ENCODE measurements around the gene GRHL1.

GRHL1 gene, protein sequence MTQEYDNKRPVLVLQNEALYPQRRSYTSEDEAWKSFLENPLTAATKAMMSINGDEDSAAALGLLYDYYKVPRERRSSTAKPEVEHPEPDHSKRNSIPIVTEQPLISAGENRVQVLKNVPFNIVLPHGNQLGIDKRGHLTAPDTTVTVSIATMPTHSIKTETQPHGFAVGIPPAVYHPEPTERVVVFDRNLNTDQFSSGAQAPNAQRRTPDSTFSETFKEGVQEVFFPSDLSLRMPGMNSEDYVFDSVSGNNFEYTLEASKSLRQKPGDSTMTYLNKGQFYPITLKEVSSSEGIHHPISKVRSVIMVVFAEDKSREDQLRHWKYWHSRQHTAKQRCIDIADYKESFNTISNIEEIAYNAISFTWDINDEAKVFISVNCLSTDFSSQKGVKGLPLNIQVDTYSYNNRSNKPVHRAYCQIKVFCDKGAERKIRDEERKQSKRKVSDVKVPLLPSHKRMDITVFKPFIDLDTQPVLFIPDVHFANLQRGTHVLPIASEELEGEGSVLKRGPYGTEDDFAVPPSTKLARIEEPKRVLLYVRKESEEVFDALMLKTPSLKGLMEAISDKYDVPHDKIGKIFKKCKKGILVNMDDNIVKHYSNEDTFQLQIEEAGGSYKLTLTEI

DNA sequence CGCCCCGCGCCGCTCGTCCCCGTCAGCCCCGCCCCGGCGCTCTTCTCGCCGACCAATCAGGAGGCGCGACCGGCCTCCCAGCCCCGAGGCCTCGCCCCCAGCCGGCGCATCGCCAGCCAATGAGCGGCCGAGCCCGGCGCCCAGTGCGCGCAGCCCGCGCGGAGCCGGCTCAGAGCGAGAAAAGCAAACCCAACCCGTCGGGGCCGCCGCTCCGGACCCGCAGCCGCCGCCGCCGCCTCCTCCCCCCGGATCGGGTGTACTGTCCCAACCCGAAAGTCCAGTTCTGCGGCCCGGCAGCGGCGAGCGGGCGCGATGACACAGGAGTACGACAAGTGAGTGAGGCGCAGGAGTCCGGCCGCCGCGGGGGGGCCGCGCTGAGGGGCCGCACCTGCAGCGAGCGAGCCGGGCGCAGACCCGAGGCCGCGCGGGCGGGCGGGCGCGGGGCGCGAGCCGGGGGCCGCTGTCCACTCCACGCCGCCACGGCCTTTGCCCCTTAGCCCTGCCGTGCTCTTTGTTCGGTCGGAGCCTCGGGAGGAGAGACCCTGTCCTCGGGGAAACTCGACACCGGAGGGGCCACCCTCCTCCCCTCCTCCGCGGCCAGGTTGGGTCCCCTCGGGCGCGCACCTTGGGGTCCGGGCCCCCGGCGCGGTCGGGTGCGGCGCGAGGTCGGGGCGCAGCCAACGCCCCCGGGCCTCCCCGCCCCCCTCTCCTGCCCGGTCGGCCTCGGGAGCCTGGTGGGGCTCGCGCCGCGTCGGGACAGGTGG, at the start of gene GRHL1:
GRHL1 (plus strand) TSS at position 172 of the 764 bp plus-strand sequence; CDS start at position 313, 141 bp downstream.
- H3K4me2 ChIP-seq (ENCODE audit: low read depth, low read length), result peak within 1 kb of the TSS; percentile 70; the same call in 1 of the 2 replicates
- TF ChIP-seq, protein P1, sequence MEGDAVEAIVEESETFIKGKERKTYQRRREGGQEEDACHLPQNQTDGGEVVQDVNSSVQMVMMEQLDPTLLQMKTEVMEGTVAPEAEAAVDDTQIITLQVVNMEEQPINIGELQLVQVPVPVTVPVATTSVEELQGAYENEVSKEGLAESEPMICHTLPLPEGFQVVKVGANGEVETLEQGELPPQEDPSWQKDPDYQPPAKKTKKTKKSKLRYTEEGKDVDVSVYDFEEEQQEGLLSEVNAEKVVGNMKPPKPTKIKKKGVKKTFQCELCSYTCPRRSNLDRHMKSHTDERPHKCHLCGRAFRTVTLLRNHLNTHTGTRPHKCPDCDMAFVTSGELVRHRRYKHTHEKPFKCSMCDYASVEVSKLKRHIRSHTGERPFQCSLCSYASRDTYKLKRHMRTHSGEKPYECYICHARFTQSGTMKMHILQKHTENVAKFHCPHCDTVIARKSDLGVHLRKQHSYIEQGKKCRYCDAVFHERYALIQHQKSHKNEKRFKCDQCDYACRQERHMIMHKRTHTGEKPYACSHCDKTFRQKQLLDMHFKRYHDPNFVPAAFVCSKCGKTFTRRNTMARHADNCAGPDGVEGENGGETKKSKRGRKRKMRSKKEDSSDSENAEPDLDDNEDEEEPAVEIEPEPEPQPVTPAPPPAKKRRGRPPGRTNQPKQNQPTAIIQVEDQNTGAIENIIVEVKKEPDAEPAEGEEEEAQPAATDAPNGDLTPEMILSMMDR (IDR thresholded peaks at IDR 0.05; ENCODE audit: low read length), result no peak
- no peak for TF ChIP-seq EZH2 (optimal IDR thresholded peaks at IDR 0.05; ENCODE audit: low read depth, low read length)
- no peak for TF ChIP-seq EZH2phosphoT487 (IDR thresholded peaks at IDR 0.05; ENCODE audit: low read length)
- peak; percentile 94 for DNase-seq
- H4K20me1 ChIP-seq (ENCODE audit: insufficient read depth, low read length), result no peaks in the 10 kb centered on the region
- H3K36me3 ChIP-seq (replicated peaks; ENCODE audit: insufficient read depth, low read length), result no peaks in the 10 kb centered on the region
- H3F3A ChIP-seq (ENCODE audit: insufficient read depth, low read length), result no peaks in the 10 kb centered on the region
- H3K9me3 ChIP-seq (replicated peaks; ENCODE audit: insufficient read depth, low read length), result no peaks in the 10 kb centered on the region
- peak within 1 kb of the TSS; percentile 76 for H3K4me3 ChIP-seq (ENCODE audit: low read length)
- no peak within 1 kb of the TSS for H3K27ac ChIP-seq (ENCODE audit: low read length)
- H3K9me2 ChIP-seq (replicated peaks; ENCODE audit: insufficient read depth, low read length), result no peaks in the 10 kb centered on the region
- no peaks in the 10 kb centered on the region for H3K27me3 ChIP-seq (replicated peaks; ENCODE audit: insufficient read depth, low read length)
- peak within 1 kb of the TSS; percentile 31; the same call in 1 of the 2 replicates for H3K9ac ChIP-seq (ENCODE audit: low read length)
- peak within 1 kb of the TSS; percentile 67; the same call in 1 of the 2 replicates for H2AFZ ChIP-seq (ENCODE audit: low read length)
- no peaks in the 10 kb centered on the region for H3K79me2 ChIP-seq (ENCODE audit: low read length)
- no peaks in the 10 kb centered on the region for H3K4me1 ChIP-seq (ENCODE audit: low read length)

DNA sequence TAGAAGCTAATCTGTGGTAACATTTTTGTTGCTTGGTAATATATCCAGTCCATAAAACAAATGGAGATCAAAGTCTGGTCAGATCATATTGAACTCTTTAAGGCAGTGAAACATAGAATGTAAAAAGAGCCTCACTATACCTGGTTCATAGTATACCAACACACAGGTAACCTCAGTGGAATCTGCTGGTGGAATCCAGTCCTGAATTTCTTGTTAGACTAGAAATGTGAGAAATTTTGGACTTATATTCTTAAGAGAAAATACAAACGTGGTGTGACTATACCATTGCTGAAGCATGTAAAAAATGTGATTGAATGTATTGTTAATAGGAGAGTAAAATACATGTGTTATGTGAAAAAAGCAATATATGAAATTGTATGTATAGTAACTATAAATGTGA, 46.1 kb upstream of the GRHL1 start:
- no peak overlapping the region for H3K27ac ChIP-seq (ENCODE audit: low read length)
- H3K9me2 ChIP-seq (replicated peaks; ENCODE audit: insufficient read depth, low read length), result no peaks in the 10 kb centered on the region
- H2AFZ ChIP-seq (ENCODE audit: low read length), result no peak overlapping the region
- H3K9ac ChIP-seq (ENCODE audit: low read length), result no peak overlapping the region
- H3K79me2 ChIP-seq (ENCODE audit: low read length), result no peaks in the 10 kb centered on the region
- no peaks in the 10 kb centered on the region for H3K27me3 ChIP-seq (replicated peaks; ENCODE audit: insufficient read depth, low read length)
- H3K9me3 ChIP-seq (replicated peaks; ENCODE audit: insufficient read depth, low read length), result no peaks in the 10 kb centered on the region
- H3K4me2 ChIP-seq (ENCODE audit: low read depth, low read length), result no peak overlapping the region
- no peaks in the 10 kb centered on the region for H4K20me1 ChIP-seq (ENCODE audit: insufficient read depth, low read length)
- DNase-seq, result no peak
- no peak for TF ChIP-seq EZH2 (optimal IDR thresholded peaks at IDR 0.05; ENCODE audit: low read depth, low read length)
- TF ChIP-seq, protein P1 (IDR thresholded peaks at IDR 0.05; ENCODE audit: low read length), result no peak
- no peak for TF ChIP-seq EZH2phosphoT487 (IDR thresholded peaks at IDR 0.05; ENCODE audit: low read length)
- H3K4me1 ChIP-seq (ENCODE audit: low read length), result no peaks in the 10 kb centered on the region
- H3K4me3 ChIP-seq (ENCODE audit: low read length), result no peak overlapping the region
- H3F3A ChIP-seq (ENCODE audit: insufficient read depth, low read length), result no peaks in the 10 kb centered on the region
- no peaks in the 10 kb centered on the region for H3K36me3 ChIP-seq (replicated peaks; ENCODE audit: insufficient read depth, low read length)

DNA sequence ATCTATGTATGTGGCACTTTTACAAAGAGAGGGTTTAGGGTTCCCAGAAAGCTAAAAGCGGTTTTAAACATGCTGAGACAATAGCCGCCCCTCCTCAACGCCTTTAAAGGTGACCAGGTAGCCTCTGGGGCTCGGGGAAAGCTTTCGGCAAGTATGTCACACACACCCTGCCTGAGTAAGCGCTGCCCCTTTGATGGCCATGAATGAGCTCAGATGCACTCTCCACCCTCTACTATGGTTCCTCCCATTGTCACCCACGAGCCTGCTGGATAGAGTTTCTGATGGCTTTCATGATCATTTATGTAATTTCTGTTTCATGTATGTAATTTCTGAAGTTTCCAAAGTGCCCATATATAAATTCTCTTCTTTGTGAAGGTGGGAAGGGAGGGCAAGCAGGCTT, 44.1 kb upstream of the GRHL1 start:
- DNase-seq, result no peak
- Histone ChIP-seq H3K27me3 (replicated peaks; ENCODE audit: insufficient read depth, low read length) (no peaks in the 10 kb centered on the region), H3K79me2 (ENCODE audit: low read length) (no peaks in the 10 kb centered on the region), H3K4me1 (ENCODE audit: low read length) (no peaks in the 10 kb centered on the region), H3K9ac (ENCODE audit: low read length) (no peak overlapping the region), H3K4me3 (ENCODE audit: low read length) (no peak overlapping the region), H3K27ac (ENCODE audit: low read length) (no peak overlapping the region), H3K9me3 (replicated peaks; ENCODE audit: insufficient read depth, low read length) (no peaks in the 10 kb centered on the region), H4K20me1 (ENCODE audit: insufficient read depth, low read length) (no peaks in the 10 kb centered on the region), H3K36me3 (replicated peaks; ENCODE audit: insufficient read depth, low read length) (no peaks in the 10 kb centered on the region), H2AFZ (ENCODE audit: low read length) (no peak overlapping the region), H3K4me2 (ENCODE audit: low read depth, low read length) (no peak overlapping the region), H3K9me2 (replicated peaks; ENCODE audit: insufficient read depth, low read length) (no peaks in the 10 kb centered on the region), H3F3A (ENCODE audit: insufficient read depth, low read length) (no peaks in the 10 kb centered on the region)
- TF ChIP-seq EZH2 (optimal IDR thresholded peaks at IDR 0.05; ENCODE audit: low read depth, low read length), result no peak
- no peak for TF ChIP-seq EZH2phosphoT487 (IDR thresholded peaks at IDR 0.05; ENCODE audit: low read length)
- TF ChIP-seq, protein P1 (IDR thresholded peaks at IDR 0.05; ENCODE audit: low read length), result no peak
